GM18508 (cell line): Measurements from ENCODE around the gene DNAJC6.

Experiments
- ATAC-seq: cut with Tn5 transposase; IDR thresholded peaks from one replicate; pipeline ENCODE4 v1.9.1; 2021; ENCODE audit warnings: moderate number of reproducible peaks; ENCODE audit not compliant: insufficient read depth, unreplicated experiment

The DNAJC6 gene

GRCh38 chr1:65309304-65310077 lies at the start of gene DNAJC6:
Gene DNAJC6 (plus strand): TSS chr1:65309543. CDS start chr1:65309746, 203 bp downstream.
- ATAC-seq, result no peak

- no peak for ATAC-seq
Observed at GRCh38 chr1:65259816-65260215, 49.5 kb upstream of the DNAJC6 start.

- no peak for ATAC-seq
Observed at GRCh38 chr1:65260851-65261473, 48.4 kb upstream of the DNAJC6 start.

- ATAC-seq, result no peak
Observed at GRCh38 chr1:65263286-65263685, 46.1 kb upstream of the DNAJC6 start.

- ATAC-seq, result no peak
Observed at GRCh38 chr1:65264197-65264929, 45.0 kb upstream of the DNAJC6 start.

GRCh38 chr1:65265296-65265650 lies 44.1 kb upstream of the DNAJC6 start:
- no peak for ATAC-seq

GRCh38 chr1:65265651-65266351 lies 43.5 kb upstream of the DNAJC6 start:
- ATAC-seq, result no peak

- ATAC-seq, result no peak
Observed at GRCh38 chr1:65266476-65266875, 42.9 kb upstream of the DNAJC6 start.

GRCh38 chr1:65267271-65267670 lies 42.1 kb upstream of the DNAJC6 start:
- ATAC-seq, result no peak

GRCh38 chr1:65267683-65268082 lies 41.7 kb upstream of the DNAJC6 start:
- no peak for ATAC-seq

- ATAC-seq, result no peak
Observed at GRCh38 chr1:65269612-65270011, 39.7 kb upstream of the DNAJC6 start.

GRCh38 chr1:65276197-65276939 lies 33.0 kb upstream of the DNAJC6 start:
- ATAC-seq, result no peak

GRCh38 chr1:65277605-65278347 lies 31.6 kb upstream of the DNAJC6 start:
- ATAC-seq, result no peak

GRCh38 chr1:65278376-65279069 lies 30.8 kb upstream of the DNAJC6 start:
- no peak for ATAC-seq

- no peak for ATAC-seq
Observed at GRCh38 chr1:65279070-65279779, 30.1 kb upstream of the DNAJC6 start.

GRCh38 chr1:65281846-65282245 lies 27.5 kb upstream of the DNAJC6 start:
- ATAC-seq, result no peak

GRCh38 chr1:65284229-65284628 lies 25.1 kb upstream of the DNAJC6 start:
- ATAC-seq, result no peak

- ATAC-seq, result peak; percentile 97
Observed at GRCh38 chr1:65289449-65289848, 19.9 kb upstream of the DNAJC6 start.
